GM19324 (cell line): ENCODE results near the gene UXS1.

Experiments used
- ATAC-seq: cut with Tn5 transposase; IDR thresholded peaks from one replicate; pipeline ENCODE4 v1.9.1; 2021; ENCODE audit warnings: mild to moderate bottlenecking, moderate library complexity; ENCODE audit not compliant: unreplicated experiment, low FRiP score

Gene UXS1

DNA sequence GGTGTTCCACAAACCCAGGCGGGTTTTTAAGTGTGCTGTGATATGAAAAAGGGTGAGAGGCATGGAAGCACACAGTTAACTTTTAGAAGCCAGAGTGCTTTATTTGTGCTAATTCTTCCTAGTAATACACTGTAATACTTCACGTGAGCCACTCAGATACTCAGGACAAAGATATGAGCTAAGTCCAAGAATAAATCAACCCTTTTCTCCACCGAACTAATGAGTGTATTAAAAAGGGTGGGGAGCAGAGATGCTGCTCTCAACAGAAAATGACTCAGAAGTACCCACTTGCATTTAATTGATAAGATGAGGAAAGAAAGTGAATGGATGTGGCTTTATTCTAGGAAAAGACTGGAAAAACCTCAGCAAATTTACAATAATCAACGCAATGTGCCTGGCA, 79.9 kb downstream of the UXS1 start:
- ATAC-seq = no peak

DNA sequence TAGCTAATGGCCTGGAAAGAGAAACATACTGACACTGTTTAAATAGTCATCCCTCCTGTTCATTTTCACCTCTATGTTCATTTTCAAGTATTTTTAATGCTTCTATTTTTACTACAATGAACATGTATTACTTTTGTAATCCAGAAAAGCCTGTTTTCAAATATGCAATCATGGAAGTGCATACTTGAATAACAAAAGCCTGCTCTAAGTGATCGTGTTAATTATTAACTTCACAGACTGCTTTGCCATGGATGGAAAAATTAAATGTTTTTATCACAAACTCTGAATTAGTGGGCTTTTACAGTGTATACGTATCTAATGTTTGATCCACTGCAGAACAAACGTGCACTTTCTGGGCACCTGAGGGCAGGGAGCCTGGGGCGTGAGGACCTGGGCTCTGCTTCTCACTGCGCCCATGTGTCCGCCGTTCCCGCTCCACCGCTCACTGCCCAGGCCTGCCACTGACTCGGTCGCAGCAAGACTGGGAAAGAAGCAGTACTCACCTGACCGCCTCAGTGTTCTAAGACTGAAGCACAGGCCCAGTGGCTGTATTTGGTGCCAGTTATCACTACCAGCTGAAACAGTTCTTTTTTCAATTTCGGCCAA, 80.6 kb downstream of the UXS1 start:
- ATAC-seq = no peak

DNA sequence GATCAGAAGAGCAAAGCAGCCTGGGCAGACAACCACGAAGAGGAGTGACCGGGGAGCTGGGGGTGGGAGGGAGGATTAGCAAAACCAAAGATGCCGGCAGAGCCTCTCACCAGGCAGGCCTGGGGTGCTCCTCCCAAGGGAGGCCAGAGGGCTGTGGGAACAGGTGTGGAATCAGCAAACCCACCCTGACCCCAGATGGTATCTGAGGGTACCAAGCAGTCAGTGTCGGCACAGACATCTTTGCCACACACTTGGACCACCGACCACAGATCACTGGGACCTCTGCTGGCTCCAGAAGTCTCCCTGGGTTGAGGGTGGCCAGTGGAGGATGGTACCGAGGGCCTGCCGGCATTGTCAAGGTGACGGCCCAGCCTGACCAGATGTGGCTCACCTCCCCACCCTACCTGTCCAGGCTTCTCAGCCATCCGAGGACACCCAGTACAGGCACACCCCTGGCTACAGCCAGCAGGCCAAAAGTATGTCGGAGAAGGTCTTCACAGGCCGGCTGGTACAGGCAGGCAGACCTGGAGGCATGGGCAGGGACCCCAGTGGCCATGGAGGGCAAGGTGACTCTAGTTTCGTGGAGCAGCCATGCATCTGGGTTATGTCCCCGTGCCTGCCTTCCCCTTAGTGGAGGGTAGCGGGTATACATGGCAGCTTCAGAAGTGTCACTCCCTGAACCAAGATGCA, 82.1 kb downstream of the UXS1 start:
- no peak for ATAC-seq

DNA sequence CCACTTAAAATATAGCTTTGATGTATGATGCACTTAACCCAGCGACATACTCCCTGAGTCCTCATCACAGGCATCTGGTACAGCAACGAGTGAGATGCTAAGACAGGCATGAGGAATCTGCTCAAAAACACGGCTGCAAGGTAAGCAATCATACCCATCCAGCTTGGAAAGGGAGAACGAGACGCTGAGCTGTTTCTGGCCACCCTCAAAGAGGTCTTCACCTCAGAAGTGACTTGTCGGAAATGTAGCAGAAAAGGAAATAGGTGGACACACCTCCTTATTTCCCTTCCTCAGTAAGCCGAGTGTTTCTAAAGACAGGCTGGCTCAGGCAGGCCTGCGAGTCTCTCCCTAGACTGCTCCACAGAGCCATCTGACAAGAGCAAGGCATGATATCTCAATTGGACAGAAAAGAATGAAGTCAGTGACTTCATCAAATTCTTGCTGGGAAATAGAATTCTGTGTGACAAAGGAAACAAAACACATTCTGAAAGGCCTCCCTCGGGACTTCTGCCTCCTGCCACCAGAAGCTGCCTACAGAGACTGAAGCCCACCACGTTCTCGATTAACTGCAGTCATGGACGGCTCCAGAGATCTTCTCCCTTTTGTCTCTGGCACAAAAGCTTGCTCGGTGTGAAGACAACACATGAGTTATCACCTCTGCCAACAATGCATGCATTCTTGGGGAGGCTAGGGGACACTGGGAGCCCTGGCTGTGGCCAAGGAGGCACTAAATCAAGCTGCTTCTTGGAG, 84.3 kb downstream of the UXS1 start:
- no peak for ATAC-seq

DNA sequence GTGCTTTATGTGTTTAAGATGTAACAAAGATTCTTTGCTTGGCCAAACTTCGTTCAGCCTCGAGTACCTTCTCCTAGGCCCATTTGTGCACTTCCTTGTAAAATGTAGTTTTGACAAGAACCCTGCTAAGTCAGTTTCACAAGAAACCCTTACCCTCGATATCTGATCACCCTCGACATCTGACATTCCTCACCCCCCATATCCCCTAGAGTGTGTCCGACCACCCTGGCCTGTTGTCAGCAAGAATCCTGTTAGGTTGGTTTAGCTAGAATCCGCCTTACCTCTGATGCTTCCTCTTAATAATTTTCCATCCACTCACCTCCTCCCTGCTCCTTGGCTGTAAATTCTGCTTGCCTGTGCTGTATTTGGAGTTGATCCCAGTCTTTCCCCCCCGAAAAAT, 85.3 kb downstream of the UXS1 start:
- no peak for ATAC-seq

DNA sequence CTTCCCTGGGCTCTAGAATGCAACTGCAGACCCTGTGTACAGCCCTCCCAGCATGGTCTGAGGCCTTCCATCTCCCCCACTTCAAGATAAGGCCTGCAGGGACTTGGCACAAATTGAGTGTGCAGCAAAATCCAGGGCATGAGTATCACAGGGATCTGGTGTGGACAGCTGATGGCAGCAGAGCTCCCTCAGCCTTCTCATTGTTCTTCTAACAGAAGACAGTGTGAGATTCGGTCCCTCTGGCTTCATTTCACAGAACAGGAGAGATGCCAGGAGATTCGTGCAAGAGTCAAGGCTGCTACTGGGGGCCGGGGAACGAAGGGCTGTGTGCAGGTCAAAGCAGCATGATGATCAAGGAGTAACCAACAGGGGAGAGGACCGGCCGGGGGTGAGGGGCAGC, 85.8 kb downstream of the UXS1 start:
- ATAC-seq = no peak

DNA sequence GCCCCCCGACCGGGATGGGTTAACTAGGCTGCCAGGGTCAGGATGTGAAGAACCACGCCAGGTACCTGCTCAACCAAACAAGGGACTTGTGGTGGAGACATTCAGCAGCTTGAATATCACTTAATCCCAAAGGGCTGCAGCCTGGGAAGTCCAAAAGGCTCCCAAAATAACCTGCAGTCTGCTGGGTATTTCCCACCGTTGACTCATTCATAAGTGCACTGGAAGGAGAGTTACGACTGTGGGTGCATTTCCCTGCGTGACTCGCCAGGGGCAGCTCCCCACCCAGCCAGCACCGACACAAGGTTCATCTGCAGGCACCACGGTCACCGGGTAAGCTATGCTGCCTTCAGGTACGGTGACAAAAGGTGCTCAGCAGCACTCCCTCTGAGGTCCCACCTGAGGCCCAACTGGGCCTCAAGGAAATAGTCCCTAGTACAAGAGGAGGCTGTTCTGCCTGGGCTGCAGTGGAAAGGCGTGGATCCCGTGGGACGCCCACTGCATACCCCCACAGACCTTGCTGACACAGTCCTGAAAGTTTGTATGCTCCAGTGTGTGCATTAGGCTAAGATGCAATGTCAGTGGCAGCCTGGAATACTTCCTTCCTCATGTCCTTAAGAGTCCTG, 86.5 kb downstream of the UXS1 start:
- no peak for ATAC-seq

DNA sequence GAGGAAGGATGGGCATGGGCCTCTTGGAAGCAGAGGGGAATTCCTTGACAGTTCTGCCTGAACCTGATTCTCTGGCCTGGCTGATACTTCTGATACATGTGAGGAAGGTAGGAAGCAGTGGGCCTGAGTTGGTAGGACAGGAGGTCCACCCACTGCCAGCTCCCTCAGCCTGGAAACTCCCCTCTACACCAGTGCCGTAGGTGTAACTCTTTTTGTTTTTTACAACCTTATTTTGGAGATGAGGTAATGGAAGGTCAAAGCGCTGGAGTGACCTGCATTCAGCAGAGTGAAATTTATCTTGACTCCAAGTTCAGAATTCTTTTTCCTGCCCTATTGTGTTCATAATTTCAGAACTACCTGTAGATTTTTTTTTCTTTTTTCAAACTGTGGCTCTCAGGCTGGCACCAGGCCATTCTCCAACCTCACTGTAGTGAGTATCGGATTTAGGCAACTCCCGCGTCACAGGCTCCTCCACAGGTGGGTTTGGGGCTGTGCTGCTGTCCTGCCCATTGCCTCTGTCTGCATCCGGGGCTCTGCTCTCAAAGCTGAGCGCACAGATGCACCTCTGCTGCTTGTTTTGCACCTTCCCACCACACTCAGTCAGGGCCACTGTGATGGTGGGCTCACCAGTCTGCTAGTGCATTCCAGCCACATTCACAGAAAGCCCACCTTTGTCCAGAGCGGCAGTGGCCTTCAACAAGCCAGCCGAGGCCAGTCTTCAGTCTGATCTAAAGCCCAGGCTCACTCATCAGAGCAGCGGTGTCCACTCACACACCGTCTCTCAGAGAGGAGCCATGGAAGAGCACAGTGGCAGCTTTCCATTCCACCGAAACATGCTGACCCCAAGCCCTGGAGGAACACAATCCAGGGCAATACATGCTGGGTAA, 87.2 kb downstream of the UXS1 start:
- ATAC-seq = no peak

DNA sequence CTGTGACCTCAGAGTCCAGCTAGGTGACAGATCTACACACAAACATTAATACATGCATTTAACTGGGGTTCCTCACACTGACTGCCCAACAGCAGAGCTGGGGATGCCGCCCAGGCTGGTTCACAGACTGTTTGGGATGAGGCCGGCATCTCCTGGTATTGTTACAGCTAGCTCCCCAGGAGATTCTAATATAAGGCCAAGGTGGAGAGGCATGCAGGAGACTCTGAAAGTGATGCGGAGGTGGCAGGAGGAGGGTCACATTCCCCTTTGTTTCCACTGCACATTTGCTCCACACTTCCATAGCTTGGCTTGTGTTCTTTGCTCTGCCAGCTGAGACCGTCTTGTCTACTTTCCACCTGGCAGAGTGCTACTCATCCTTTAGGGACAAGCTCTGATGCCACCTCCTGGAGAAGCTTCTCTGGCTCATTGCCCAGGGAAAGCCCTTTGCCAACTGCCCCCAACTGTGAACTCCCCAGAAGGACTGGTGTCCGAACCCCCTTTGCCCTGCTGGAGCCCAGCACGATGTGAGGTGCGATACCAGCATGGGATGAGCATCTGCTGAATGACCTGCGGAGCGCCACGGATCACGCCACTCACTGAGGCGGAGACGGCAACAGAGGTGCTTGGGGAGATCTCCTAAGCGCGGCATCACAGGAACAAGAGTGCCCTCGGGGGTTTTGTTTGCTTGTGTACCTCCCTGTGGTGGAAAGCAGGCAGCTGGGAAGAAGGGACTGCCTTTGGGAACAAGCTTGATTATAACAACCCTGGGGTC, 88.8 kb downstream of the UXS1 start:
- no peak for ATAC-seq

DNA sequence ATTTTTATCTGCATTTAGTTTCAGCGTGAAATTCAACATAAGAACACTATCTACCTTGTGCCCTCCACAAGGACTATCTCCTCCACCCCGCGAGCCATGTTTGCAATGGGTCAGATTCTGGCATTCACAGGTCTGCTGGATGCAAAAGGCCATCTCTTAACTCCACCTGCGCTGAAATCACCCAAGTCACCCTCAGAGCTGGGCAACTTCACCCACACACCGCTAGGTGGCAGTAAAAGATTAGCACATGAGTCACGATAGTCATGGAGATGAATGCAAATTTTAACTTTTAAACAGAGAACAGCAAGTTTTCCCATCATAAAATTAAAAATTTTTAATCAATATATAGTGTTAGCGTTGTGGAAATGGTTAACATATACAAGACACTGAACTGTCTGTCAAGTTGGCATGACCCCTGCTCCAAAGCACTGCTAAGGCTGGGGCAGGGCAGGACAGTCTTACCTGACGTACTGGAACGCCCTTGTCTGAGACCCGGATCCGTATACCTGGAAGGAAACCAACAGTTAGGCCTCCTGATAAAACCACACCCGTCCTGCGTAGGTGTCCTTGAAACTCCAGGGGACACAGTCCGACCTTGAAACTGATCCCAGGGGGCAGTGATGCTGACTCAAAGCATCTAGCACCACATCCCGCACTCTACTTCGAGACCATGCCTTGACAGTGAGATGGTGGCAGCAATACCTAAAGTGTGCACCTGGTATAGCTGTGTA, 89.6 kb downstream of the UXS1 start:
- no peak for ATAC-seq

DNA sequence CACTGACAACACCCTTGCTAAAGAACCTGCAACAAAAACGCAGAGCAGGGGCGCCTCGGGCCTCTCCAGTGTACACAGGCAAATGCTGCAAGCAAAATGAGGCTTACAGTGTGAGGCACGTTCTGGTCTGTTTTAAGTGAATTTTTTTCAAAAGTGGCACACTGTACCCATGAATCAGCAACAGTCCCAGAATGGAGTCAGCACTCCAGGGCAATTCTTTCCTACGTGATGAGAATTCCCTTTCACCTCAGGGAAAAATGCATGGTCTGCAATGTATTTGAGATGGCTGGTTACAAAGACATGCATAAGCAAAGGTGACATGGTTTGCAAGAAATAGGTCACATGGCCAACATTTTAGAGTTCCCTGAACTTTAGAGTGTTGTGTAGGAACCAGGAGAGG, 94.4 kb downstream of the UXS1 start:
- ATAC-seq = no peak

DNA sequence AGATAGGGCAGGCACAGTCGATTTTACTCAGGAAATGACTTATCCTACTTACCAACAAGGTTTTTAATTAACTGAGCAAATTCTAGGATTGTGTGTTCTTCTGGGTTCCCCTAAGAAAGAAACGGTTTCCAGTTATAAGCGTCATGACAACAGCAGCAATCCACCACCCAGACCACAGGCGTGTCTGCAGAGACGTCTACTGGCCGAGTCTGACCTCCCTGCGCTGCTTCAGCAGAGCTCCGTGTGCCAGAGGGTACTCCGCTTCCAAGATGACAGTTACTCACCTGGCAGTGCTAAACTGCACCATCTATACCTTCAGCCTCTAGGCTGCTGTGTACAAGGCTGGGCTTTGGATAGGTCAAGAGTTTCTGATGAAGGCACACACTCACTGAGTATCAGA, 95.4 kb downstream of the UXS1 start:
- ATAC-seq = no peak

DNA sequence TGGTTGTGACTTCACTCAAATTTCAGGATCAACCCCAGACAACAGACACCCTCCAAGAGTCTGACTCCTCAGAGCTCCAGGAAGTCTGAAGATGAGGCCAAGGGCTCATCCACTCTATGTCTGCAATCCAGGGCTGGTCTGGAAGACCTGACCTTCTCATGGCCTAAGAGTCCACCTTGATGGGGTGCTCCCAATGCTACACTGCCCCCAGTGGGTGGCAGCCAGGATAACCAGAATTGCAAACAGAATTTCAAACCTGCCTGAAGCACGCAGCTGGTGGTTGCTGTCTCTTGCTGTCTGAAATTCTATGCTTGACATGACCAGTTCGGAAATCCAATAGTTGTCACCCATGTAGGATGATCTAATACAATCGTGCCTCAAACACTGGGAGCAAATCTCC, 96.0 kb downstream of the UXS1 start:
- no peak for ATAC-seq

DNA sequence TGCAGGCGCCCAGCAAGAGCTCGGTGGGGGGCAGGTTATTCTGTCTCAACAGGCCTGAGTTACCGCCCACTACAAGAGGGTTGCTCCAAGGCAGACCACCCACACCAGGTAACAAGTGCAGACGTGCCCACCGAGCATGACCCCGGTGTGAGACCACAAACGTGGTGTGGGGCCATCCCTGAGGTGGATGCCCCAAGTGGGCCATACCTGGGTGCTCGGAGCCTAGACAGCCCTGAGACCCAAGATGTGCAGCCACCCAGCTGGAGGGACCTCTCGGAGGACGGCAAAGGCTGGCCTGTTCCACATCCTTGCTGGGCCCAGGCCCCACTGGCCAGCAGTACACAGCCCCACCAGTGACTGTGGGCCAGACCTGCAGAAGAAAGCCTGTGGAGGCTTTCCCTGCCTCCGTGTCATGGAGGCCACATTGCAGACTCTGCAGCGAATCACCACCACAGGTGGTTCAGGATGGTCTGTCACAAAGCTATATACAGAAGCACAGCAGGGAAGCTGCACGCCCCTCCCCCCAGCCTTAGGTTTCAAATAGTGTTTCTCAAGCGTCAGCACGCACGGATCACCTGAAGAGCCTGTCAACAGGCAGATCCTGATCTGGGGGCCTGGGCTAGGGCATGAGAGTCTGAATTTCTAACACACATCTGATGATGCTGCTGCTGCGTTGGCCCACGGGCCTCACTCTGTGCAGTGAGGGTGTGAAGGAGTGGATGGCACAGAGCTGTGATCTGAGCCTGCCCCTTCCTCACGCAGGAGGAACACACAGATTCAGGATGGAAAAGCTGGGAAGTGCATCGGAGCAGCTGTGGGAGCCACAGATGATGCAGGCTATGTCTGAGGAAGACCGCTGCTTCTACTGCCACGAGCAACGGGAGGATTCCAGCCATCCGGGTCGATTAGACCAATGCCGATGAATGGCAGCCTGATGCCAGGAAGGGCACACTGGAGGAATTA, 96.8 kb downstream of the UXS1 start:
- ATAC-seq = no peak

DNA sequence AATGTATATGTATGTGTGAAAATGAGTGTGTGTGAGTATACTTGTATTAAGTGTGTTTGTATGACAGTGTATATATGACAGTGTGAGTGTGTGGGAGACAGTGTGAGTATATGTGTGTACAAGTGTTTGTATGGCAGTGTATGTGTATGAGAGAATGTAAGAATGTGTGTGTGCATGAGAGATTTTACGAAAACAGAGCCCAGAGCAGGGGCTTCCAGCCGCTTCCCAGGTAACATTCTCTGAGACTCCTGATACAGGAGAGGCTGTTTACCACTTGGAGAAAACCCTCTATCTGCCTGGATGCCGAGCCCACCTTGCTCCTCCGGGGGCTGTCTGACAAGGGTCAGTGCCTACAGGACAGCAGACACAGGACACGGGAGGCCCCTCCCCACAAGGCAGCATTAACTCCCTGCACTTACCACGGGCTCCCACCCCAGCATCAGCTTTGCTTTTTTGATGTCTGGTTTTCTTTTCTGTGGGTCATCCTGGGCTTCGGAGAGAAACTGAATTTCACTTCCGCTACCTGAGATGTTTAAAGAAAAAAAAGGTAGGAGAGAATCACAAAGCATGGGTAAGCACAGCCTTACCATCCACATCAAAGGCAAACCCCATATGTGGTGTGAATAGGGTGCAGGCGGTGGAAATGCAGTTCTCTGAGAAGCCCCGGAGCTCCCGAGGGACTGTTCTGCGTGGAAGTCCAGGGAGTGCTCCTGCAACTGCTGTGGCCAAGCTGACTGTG, 97.6 kb downstream of the UXS1 start:
- no peak for ATAC-seq

DNA sequence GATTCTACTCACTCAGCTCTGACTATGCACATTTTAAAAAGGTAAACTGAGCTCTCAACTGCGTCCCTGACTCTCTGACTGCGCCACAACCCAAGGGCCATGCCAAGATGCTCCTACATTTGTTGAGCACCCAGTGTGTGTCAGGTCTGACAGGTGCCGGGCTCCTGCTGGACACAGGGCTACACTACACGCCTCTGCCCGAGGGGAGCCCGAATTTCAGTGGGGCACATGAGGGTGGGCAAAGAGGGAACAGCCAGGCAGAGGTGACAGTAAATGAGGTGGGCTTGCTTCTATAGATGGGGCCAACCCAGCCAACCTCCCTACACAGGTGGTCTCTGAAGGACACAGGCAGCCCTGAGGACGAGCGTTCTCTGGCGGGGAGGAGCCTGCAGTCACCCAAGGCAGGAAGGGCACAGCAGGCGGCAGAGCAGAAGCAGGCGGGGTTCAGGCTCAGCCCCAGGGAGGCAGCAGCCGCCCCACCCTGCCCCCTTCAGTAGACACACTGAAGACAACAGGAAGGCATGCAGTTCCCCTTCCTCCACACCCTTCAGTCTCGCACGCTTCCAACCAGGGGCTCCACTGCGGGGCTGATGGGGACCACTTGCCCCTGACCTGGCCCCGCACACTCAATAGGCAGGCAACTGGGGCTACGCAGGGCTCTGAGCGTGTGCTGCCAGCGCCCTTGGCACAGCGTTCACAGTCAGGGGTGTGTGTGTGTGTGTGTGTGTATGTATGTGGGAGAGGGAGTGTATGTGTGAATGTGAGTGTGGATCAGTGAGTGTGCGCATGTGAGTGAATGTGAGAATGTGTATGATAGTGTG, 98.4 kb downstream of the UXS1 start:
- ATAC-seq = no peak
